Heart left ventricle (tissue), 13 donors: ENCODE results near the gene GABBR1.

ENCODE experiments used
- POLR2A ChIP-seq, 2 donors: fragments of 450-650 bp; IDR thresholded peaks; one replicate each; pipeline ENCODE4 v1.6.1; 2017; ENCODE audit warnings: antibody characterized with exemption in 2 of 2, mild to moderate bottlenecking in 2 of 2, moderate library complexity in 2 of 2
- TF ChIP-seq, protein P1 (sequence below), 12 donors: fragments of 200-600 bp; sonication (generic) in 4 of 12; IDR thresholded peaks; one replicate each; pipeline versions ENCODE4 v1.5.0 to v1.8.0; 2018 to 2022; ENCODE audit warnings: antibody characterized with exemption in 12 of 12, mild to moderate bottlenecking in 5 of 12
- donor health status: ischemic (EF 13 %, LVEDD 7.1; RV severe dilation, severe dysfunction).
- donor health status: DM: no; HTN: yes; CAD: no.
- donor health status: DM: no; HTN: no; CAD: no.
- donor health status: ischemic (EF 25% LVEDD 6.9; RV normal size, moderate dysfunction).
- donor health status: ischemic (EF 25% LVEDD 5.7; RV mildly dilated, moderate dysfunction).
- donor health status: ischemic (EF 35%, LVEDD 5.7; RV mildly dilated, moderate dysfunction).
- donor health status: nonischemic (EF 11% LVEDD 7.7; RV severe dilation, severe dysfunction).
- donor health status: DM: yes; HTN: yes; CAD: no.
- donor health status: PGD.
- donor health status: ischemic (EF 29% LVEDD 5.4; RV normal size, mild dysfunction).
- donor health status: nonischemic (EF 23%, LVEDD 6.1; RV moderate dilation, normal function).

DNA sequence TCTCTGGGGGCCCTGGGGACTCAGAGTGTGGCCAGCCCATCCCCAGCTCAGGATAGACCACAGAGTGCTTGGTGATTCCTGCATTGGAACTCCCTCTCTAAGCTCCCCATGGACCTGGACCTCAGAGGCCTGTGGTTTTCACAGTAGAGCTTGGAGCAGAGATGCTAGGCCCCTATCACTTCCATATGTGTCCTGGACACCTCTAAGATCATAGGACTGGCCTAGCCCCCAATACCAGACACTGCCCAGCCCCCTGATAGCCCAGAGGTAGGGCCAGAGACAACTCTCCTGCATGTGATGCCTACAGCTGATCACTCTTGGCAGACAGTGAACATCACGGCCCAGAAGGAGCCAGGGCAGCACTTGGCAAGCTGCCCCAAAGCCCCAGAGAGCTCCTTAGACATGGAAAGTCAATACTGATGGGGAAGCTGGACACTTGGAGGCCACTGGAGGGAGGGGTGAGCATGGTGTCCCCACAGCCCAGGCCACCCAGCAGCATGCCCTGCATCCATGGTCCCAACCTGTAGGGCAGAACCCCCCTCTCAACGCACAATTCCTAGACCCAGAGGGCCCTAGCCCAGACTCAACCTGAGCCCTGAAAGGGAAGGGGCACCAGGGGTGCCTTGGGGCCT, 100.5 kb downstream of the GABBR1 start:
- TF ChIP-seq POLR2A (IDR thresholded peaks at IDR 0.05), result no peak
- TF ChIP-seq, protein P1, sequence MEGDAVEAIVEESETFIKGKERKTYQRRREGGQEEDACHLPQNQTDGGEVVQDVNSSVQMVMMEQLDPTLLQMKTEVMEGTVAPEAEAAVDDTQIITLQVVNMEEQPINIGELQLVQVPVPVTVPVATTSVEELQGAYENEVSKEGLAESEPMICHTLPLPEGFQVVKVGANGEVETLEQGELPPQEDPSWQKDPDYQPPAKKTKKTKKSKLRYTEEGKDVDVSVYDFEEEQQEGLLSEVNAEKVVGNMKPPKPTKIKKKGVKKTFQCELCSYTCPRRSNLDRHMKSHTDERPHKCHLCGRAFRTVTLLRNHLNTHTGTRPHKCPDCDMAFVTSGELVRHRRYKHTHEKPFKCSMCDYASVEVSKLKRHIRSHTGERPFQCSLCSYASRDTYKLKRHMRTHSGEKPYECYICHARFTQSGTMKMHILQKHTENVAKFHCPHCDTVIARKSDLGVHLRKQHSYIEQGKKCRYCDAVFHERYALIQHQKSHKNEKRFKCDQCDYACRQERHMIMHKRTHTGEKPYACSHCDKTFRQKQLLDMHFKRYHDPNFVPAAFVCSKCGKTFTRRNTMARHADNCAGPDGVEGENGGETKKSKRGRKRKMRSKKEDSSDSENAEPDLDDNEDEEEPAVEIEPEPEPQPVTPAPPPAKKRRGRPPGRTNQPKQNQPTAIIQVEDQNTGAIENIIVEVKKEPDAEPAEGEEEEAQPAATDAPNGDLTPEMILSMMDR (IDR thresholded peaks at IDR 0.05), result no peak
